GM23338 (cell line): ENCODE data around the gene CCDC93.

Experiments used
- CREB1 ChIP-seq: fragments of 250-450 bp; sonication (Bioruptor Pico); IDR thresholded peaks from 2 replicates; pipeline ENCODE4 v1.5.0; 2020; ENCODE audit warnings: low read depth, mild to moderate bottlenecking, moderate library complexity
- EZH2 ChIP-seq: fragments of 200-600 bp; sonication (generic); IDR thresholded peaks from one replicate; pipeline ENCODE4 v1.8.0; 2017; ENCODE audit warnings: antibody characterized with exemption, mild to moderate bottlenecking, low read depth; ENCODE audit not compliant: unreplicated experiment
- EZH2phosphoT487 ChIP-seq: fragments of 200-600 bp; sonication (generic); IDR thresholded peaks from one replicate; pipeline ENCODE4 v1.8.1; 2018; ENCODE audit warnings: antibody characterized with exemption; ENCODE audit not compliant: unreplicated experiment
- JUNB ChIP-seq: IDR thresholded peaks from one replicate; pipeline ENCODE4 v1.6.1; 2016; ENCODE audit warnings: antibody characterized with exemption; ENCODE audit not compliant: unreplicated experiment
- NANOG ChIP-seq: IDR thresholded peaks from 2 replicates; pipeline ENCODE4 v1.6.1; 2016; ENCODE audit warnings: antibody characterized with exemption, borderline replicate concordance
- POLR2AphosphoS5 ChIP-seq: IDR thresholded peaks from 2 replicates; pipeline ENCODE4 v1.6.1; 2016; ENCODE audit warnings: antibody characterized with exemption, low read depth
- REST ChIP-seq: IDR thresholded peaks from one replicate; pipeline ENCODE4 v1.6.1; 2018; ENCODE audit warnings: antibody characterized with exemption; ENCODE audit not compliant: unreplicated experiment
- STAT1 ChIP-seq: IDR thresholded peaks from one replicate; pipeline ENCODE4 v1.6.1; 2016; ENCODE audit warnings: antibody characterized with exemption; ENCODE audit not compliant: unreplicated experiment
- ZNF114 ChIP-seq: fragments of 250-450 bp; sonication (Bioruptor Pico); IDR thresholded peaks from 2 replicates; pipeline ENCODE4 v1.5.0; 2020; ENCODE audit warnings: mild to moderate bottlenecking, moderate library complexity
- ZNF331 ChIP-seq: fragments of 250-450 bp; sonication (Bioruptor Pico); IDR thresholded peaks from 2 replicates; pipeline ENCODE4 v1.5.0; 2020; ENCODE audit warnings: low read depth, mild to moderate bottlenecking, moderate library complexity
- TF ChIP-seq, protein P1 (sequence below), 2 experiments: fragments of 200-600 bp in 1 of 2; sonication (generic) in 1 of 2; conservative IDR thresholded peaks; 2 replicates each; pipeline versions ENCODE4 v1.5.1 to v1.6.1; 2016 to 2017; ENCODE audit warnings: antibody characterized with exemption in 2 of 2, low read depth in 2 of 2, mild to moderate bottlenecking in 2 of 2, moderate library complexity in 1 of 2
- TF ChIP-seq, protein P2 (sequence below): IDR thresholded peaks from 2 replicates; pipeline ENCODE4 v1.6.1; 2016; ENCODE audit warnings: antibody characterized with exemption

DNA sequence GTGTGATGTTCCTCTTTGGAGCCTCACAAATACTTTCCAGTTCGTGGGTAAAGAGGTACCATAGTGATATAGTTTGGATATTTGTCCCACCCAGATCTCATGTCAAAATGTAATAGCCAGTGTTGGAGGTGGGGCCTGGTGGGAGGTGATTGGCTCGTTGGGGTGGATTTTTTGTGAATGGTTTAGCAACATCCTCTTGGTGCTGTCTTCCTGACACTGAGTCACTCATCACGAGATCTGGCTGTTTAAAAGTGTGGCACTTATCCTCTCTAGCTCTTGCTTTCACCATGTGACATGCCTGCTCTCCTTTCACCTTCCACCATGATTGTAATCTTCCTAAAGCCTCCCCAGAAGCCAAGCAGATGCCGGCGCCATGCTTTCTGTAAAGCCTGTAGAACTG, 3.0 kb upstream of the CCDC93 start:
- TF ChIP-seq EZH2 (no peak), POLR2AphosphoS5 (no peak), REST (no peak), CREB1 (no peak), EZH2phosphoT487 (no peak), ZNF114 (no peak), ZNF331 (CRISPR knock-in tag) (no peak), JUNB (no peak), NANOG (no peak), STAT1 (no peak)
- TF ChIP-seq, protein P1, sequence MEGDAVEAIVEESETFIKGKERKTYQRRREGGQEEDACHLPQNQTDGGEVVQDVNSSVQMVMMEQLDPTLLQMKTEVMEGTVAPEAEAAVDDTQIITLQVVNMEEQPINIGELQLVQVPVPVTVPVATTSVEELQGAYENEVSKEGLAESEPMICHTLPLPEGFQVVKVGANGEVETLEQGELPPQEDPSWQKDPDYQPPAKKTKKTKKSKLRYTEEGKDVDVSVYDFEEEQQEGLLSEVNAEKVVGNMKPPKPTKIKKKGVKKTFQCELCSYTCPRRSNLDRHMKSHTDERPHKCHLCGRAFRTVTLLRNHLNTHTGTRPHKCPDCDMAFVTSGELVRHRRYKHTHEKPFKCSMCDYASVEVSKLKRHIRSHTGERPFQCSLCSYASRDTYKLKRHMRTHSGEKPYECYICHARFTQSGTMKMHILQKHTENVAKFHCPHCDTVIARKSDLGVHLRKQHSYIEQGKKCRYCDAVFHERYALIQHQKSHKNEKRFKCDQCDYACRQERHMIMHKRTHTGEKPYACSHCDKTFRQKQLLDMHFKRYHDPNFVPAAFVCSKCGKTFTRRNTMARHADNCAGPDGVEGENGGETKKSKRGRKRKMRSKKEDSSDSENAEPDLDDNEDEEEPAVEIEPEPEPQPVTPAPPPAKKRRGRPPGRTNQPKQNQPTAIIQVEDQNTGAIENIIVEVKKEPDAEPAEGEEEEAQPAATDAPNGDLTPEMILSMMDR (conservative IDR thresholded peaks at IDR 0.05; ENCODE audit: low read depth in 2 of 2), result no peak
- TF ChIP-seq, protein P2, sequence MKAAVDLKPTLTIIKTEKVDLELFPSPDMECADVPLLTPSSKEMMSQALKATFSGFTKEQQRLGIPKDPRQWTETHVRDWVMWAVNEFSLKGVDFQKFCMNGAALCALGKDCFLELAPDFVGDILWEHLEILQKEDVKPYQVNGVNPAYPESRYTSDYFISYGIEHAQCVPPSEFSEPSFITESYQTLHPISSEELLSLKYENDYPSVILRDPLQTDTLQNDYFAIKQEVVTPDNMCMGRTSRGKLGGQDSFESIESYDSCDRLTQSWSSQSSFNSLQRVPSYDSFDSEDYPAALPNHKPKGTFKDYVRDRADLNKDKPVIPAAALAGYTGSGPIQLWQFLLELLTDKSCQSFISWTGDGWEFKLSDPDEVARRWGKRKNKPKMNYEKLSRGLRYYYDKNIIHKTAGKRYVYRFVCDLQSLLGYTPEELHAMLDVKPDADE, result no peak
